ENCODE measurements around the gene ARHGEF28.

ARHGEF28 gene

GRCh38 chr5:73908846-73909245 is 282.9 kb downstream of the ARHGEF28 start:
- H3K9me3 Mint-ChIP-seq, result no peaks in the 10 kb centered on the region
- H3K4me1 Mint-ChIP-seq, result peaks cover 6% of the 10 kb centered on the region
- no peaks in the 10 kb centered on the region for H3K27me3 Mint-ChIP-seq
- H3K4me3 Mint-ChIP-seq, result no peak overlapping the region
- DNase-seq (ENCODE audit: low spot score in 2 of 2), result no peak
- no peak overlapping the region for H3K27ac Mint-ChIP-seq (ENCODE audit: low read depth)
- ATAC-seq (replicated peaks; ENCODE audit: extremely low read depth, poor library complexity, severe bottlenecking), result no peak
- H3K36me3 Mint-ChIP-seq (ENCODE audit: insufficient read depth), result no peaks in the 10 kb centered on the region

DNA sequence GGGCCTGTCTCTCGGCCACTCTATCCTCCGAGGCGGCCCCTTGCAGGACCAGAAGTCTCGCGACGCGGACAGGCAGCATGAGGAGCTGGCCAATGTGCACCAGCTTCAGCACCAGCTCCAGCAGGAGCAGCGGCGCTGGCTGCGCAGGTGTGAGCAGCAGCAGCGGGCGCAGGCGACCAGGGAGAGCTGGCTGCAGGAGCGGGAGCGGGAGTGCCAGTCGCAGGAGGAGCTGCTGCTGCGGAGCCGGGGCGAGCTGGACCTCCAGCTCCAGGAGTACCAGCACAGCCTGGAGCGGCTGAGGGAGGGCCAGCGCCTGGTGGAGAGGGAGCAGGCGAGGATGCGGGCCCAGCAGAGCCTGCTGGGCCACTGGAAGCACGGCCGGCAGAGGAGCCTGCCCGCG is 283.5 kb downstream of the ARHGEF28 start:
- DNase-seq (ENCODE audit: low spot score in 2 of 2) (no peak), ATAC-seq (replicated peaks; ENCODE audit: extremely low read depth, poor library complexity, severe bottlenecking) (no peak)
- Mint-ChIP-seq H3K27ac (ENCODE audit: low read depth) (no peak overlapping the region), H3K4me3 (no peak overlapping the region), H3K27me3 (no peaks in the 10 kb centered on the region), H3K36me3 (ENCODE audit: insufficient read depth) (no peaks in the 10 kb centered on the region), H3K4me1 (peaks cover 6% of the 10 kb centered on the region), H3K9me3 (no peaks in the 10 kb centered on the region)

DNA sequence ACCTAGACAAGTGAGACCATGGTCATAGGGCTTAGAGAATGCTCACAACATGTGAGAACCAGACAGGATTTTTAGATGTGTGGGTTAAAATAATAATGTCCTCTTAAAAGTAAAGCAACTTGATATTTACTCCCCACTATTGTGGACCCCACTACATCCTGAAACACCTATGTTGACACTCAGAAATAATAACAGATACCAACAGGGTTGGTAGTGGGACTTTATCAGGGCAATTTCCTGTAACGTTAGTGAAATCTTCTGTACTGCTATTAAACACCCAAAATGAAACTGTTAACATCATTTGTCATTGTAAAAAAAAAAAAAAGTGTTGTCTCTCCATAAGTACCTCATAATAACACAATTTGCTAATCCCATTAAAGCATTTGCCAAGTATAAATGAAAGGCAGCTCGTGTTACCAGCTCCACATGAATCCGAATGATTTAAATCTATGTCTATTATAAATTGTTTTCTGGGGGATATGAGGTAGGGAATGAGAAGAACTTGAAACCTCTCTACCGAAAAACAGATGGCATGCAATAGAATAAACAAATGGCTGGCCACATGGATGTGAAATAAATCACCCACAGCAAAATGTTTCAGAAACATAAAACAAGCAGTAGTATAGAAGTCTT is 285.9 kb downstream of the ARHGEF28 start:
- ATAC-seq (replicated peaks; ENCODE audit: extremely low read depth, poor library complexity, severe bottlenecking) (no peak), DNase-seq (ENCODE audit: low spot score in 2 of 2) (no peak)
- no peak overlapping the region for H3K27ac Mint-ChIP-seq (ENCODE audit: low read depth)
- no peaks in the 10 kb centered on the region for H3K36me3 Mint-ChIP-seq (ENCODE audit: insufficient read depth)
- no peak overlapping the region for H3K4me3 Mint-ChIP-seq
- H3K27me3 Mint-ChIP-seq, result no peaks in the 10 kb centered on the region
- H3K9me3 Mint-ChIP-seq, result no peaks in the 10 kb centered on the region
- peaks cover 6% of the 10 kb centered on the region for H3K4me1 Mint-ChIP-seq

DNA sequence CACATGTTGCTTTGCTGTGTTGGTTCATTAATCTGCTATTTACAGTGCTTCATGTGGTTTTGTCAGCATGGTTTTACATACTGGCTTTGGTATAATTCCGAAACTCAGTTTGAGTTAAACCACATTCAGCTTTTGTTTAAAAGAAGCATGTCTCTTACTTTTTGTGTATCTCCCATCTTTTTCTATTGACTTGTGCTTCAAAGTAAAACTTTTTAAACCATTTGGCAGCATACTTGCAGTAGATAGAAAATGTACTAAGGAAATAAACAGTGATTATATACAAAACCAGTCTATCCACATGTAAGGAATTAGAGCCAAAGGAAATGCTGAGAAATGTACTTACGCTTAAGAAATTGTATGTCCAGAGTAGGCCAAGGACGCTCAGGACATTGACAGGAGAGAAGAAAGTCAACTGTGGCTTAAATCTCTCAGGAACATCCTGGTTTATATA is 286.9 kb downstream of the ARHGEF28 start:
- Mint-ChIP-seq H3K4me1 (peaks cover 6% of the 10 kb centered on the region), H3K36me3 (ENCODE audit: insufficient read depth) (no peaks in the 10 kb centered on the region), H3K9me3 (no peaks in the 10 kb centered on the region), H3K27ac (ENCODE audit: low read depth) (no peak overlapping the region), H3K27me3 (no peaks in the 10 kb centered on the region), H3K4me3 (no peak overlapping the region)
- DNase-seq (ENCODE audit: low spot score in 2 of 2) (no peak), ATAC-seq (replicated peaks; ENCODE audit: extremely low read depth, poor library complexity, severe bottlenecking) (no peak)

- Mint-ChIP-seq H3K9me3 (no peaks in the 10 kb centered on the region), H3K4me3 (no peak overlapping the region), H3K27ac (ENCODE audit: low read depth) (no peak overlapping the region), H3K4me1 (peaks cover 6% of the 10 kb centered on the region), H3K27me3 (no peaks in the 10 kb centered on the region), H3K36me3 (ENCODE audit: insufficient read depth) (no peaks in the 10 kb centered on the region)
- no peak for ATAC-seq (replicated peaks; ENCODE audit: extremely low read depth, poor library complexity, severe bottlenecking)
- DNase-seq (ENCODE audit: low spot score in 2 of 2), result no peak
These were observed 288.0 kb downstream of the ARHGEF28 start for GRCh38 chr5:73913971-73914370.

DNA sequence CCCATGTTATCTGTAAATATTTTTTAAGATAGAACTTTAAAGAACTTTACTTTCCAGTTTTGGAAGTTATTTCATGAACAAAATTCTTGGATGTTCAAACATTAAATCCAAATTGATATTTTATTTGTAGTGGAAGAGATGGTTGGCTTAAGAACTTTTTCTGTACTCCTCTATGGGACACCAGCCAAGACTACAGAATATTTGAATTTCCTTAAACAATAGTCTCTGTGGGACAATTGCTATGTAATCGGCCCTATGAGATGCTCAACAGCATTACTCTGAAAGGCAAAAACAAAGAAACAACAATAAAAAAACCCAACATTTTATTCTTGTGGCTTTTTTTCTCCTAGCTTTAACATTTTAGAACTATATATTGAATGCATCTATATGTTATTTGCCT is 289.3 kb downstream of the ARHGEF28 start:
- ATAC-seq (replicated peaks; ENCODE audit: extremely low read depth, poor library complexity, severe bottlenecking) (no peak), DNase-seq (ENCODE audit: low spot score in 2 of 2) (no peak)
- Mint-ChIP-seq H3K36me3 (ENCODE audit: insufficient read depth) (no peaks in the 10 kb centered on the region), H3K27me3 (no peaks in the 10 kb centered on the region), H3K4me3 (no peak overlapping the region), H3K4me1 (peaks cover 6% of the 10 kb centered on the region), H3K27ac (ENCODE audit: low read depth) (no peak overlapping the region), H3K9me3 (no peaks in the 10 kb centered on the region)

GRCh38 chr5:73917433-73917832 is 291.4 kb downstream of the ARHGEF28 start:
- H3K36me3 Mint-ChIP-seq (ENCODE audit: insufficient read depth), result peaks cover 2% of the 10 kb centered on the region
- H3K4me1 Mint-ChIP-seq, result no peaks in the 10 kb centered on the region
- no peak overlapping the region for H3K4me3 Mint-ChIP-seq
- ATAC-seq (replicated peaks; ENCODE audit: extremely low read depth, poor library complexity, severe bottlenecking) (no peak), DNase-seq (ENCODE audit: low spot score in 2 of 2) (no peak)
- H3K27me3 Mint-ChIP-seq, result no peaks in the 10 kb centered on the region
- H3K9me3 Mint-ChIP-seq, result no peaks in the 10 kb centered on the region
- no peak overlapping the region for H3K27ac Mint-ChIP-seq (ENCODE audit: low read depth)

DNA sequence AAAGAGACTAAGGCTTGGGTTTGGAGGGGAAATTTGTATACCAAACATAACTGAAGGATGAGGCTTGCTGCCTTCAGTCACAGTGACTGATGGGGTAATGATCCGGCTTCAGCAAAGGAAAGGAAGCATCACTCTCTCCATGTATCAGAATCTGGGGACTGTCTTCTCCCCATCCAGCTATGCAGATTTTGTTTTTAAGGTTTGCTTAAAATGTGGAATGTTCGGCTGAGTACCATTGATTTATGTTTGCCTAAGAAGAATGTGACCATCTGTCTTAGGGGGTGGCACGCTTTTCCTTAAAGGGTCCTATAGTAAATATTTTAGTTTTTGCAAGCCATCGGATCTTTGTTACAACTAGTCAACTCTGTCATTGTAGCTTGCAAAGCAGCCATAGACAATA is 291.9 kb downstream of the ARHGEF28 start:
- Mint-ChIP-seq H3K36me3 (ENCODE audit: insufficient read depth) (peaks cover 2% of the 10 kb centered on the region), H3K4me1 (no peaks in the 10 kb centered on the region), H3K27me3 (no peaks in the 10 kb centered on the region), H3K9me3 (no peaks in the 10 kb centered on the region), H3K27ac (ENCODE audit: low read depth) (no peak overlapping the region), H3K4me3 (no peak overlapping the region)
- ATAC-seq (replicated peaks; ENCODE audit: extremely low read depth, poor library complexity, severe bottlenecking), result no peak
- no peak for DNase-seq (ENCODE audit: low spot score in 2 of 2)

DNA sequence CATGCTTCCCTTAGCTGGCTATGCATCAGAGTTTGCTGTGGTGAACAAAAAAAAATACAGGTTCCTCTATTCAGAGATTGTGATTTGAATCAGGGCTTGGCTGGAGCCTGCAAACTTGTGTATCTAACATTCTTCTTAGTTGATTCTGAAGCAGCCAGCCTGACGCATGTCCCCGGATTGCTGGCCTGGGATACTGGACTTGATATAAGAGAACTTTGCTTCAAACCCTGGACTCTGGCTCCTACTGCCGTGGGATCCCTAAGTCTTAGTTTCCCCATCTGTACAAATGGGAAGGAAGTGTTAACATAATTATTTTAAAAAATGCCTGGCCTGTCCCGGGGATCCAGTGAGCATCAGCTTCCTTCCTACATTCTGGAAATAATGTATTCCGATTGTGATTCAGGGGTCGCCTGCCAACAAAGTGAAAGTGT is 292.8 kb downstream of the ARHGEF28 start:
- no peak overlapping the region for H3K27ac Mint-ChIP-seq (ENCODE audit: low read depth)
- no peak for DNase-seq (ENCODE audit: low spot score in 2 of 2)
- H3K4me3 Mint-ChIP-seq, result no peak overlapping the region
- H3K9me3 Mint-ChIP-seq, result no peaks in the 10 kb centered on the region
- no peaks in the 10 kb centered on the region for H3K27me3 Mint-ChIP-seq
- ATAC-seq (replicated peaks; ENCODE audit: extremely low read depth, poor library complexity, severe bottlenecking), result no peak
- peaks cover 2% of the 10 kb centered on the region for H3K36me3 Mint-ChIP-seq (ENCODE audit: insufficient read depth)
- H3K4me1 Mint-ChIP-seq, result no peaks in the 10 kb centered on the region

- H3K27ac Mint-ChIP-seq (ENCODE audit: low read depth), result no peak overlapping the region
- H3K9me3 Mint-ChIP-seq, result no peaks in the 10 kb centered on the region
- peaks cover 2% of the 10 kb centered on the region for H3K36me3 Mint-ChIP-seq (ENCODE audit: insufficient read depth)
- H3K4me1 Mint-ChIP-seq, result no peaks in the 10 kb centered on the region
- no peak overlapping the region for H3K4me3 Mint-ChIP-seq
- H3K27me3 Mint-ChIP-seq, result no peaks in the 10 kb centered on the region
- DNase-seq (ENCODE audit: low spot score in 2 of 2) (no peak), ATAC-seq (replicated peaks; ENCODE audit: extremely low read depth, poor library complexity, severe bottlenecking) (no peak)
These were observed 295.7 kb downstream of the ARHGEF28 start for GRCh38 chr5:73921741-73922140.

DNA sequence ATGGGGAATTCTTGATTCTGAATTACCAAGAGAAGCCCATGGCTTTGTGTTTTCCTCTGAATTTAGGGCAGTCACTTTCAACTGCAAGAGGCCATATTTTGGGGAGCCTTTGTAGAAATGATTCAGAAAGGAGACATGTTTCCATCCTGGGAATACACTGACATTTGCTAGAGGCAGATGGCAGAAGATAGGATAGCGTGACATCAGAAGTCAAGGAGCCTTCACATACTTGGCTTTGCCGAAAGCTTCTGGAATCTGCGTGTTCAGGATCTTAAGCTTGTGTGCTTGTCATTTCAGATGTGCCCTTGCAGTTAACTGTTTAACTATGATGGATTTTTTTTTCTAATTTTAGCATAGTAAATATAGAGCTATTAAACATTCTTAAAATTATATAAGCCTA is 296.2 kb downstream of the ARHGEF28 start:
- ATAC-seq (replicated peaks; ENCODE audit: extremely low read depth, poor library complexity, severe bottlenecking) (no peak), DNase-seq (ENCODE audit: low spot score in 2 of 2) (no peak)
- no peak overlapping the region for H3K27ac Mint-ChIP-seq (ENCODE audit: low read depth)
- H3K9me3 Mint-ChIP-seq, result no peaks in the 10 kb centered on the region
- H3K27me3 Mint-ChIP-seq, result no peaks in the 10 kb centered on the region
- H3K4me1 Mint-ChIP-seq, result no peaks in the 10 kb centered on the region
- H3K4me3 Mint-ChIP-seq, result no peak overlapping the region
- peaks cover 2% of the 10 kb centered on the region for H3K36me3 Mint-ChIP-seq (ENCODE audit: insufficient read depth)

- Mint-ChIP-seq H3K4me3 (no peak overlapping the region), H3K4me1 (no peaks in the 10 kb centered on the region), H3K36me3 (ENCODE audit: insufficient read depth) (peaks cover 2% of the 10 kb centered on the region), H3K27me3 (no peaks in the 10 kb centered on the region), H3K9me3 (no peaks in the 10 kb centered on the region), H3K27ac (ENCODE audit: low read depth) (no peak overlapping the region)
- ATAC-seq (replicated peaks; ENCODE audit: extremely low read depth, poor library complexity, severe bottlenecking) (no peak), DNase-seq (ENCODE audit: low spot score in 2 of 2) (no peak)
These were observed 297.0 kb downstream of the ARHGEF28 start for GRCh38 chr5:73922875-73923557.

GRCh38 chr5:73928476-73929070 is 302.6 kb downstream of the ARHGEF28 start:
- DNase-seq (ENCODE audit: low spot score in 2 of 2) (no peak), ATAC-seq (replicated peaks; ENCODE audit: extremely low read depth, poor library complexity, severe bottlenecking) (no peak)
- Mint-ChIP-seq H3K36me3 (ENCODE audit: insufficient read depth) (no peaks in the 10 kb centered on the region), H3K27me3 (no peaks in the 10 kb centered on the region), H3K4me1 (no peaks in the 10 kb centered on the region), H3K27ac (ENCODE audit: low read depth) (no peak overlapping the region), H3K4me3 (no peak overlapping the region), H3K9me3 (no peaks in the 10 kb centered on the region)

Data from central memory CD8-positive, alpha-beta T cell (primary cell).